Mammary epithelial cell (primary cell): ENCODE measurements around the gene AKNA.

Experiments used
- CTCF ChIP-seq, 2 donors: IDR thresholded peaks in 1 of 2; conservative IDR thresholded peaks in 1 of 2; 2 replicates each; pipeline ENCODE4 v1.5.1; 2011 to 2012; ENCODE audit warnings: inconsistent platforms in 2 of 2, low read length in 2 of 2, mild to moderate bottlenecking in 2 of 2, control low read depth in 1 of 2, low read depth in 1 of 2; ENCODE audit not compliant: insufficient read depth in 1 of 2; ENCODE audit errors: extremely low read depth in 1 of 2
- EZH2 ChIP-seq: IDR thresholded peaks from 2 replicates; pipeline ENCODE4 v1.6.1; 2012; ENCODE audit warnings: low read length, inconsistent platforms, borderline replicate concordance

GRCh38 chr9:114284316-114285060, 103.3 kb downstream of the AKNA start:
- TF ChIP-seq CTCF (conservative IDR thresholded peaks at IDR 0.05 in 1 of 2, IDR thresholded peaks at IDR 0.05 in 1 of 2; ENCODE audit: extremely low read depth in 1 of 2, insufficient read depth in 1 of 2, low read depth in 1 of 2, low read length in 2 of 2) (no peak), EZH2 (no peak)
